HEK293T (cell line): ENCODE data around the gene TRIM58.

Source experiments
- CTCF ChIA-PET: fragments of 350-600 bp; formaldehyde crosslinking; extraction: SDS; loops from one replicate; lab custom pipeline; 2021; ENCODE audit warnings: antibody characterized with exemption, inconsistent platforms; lab: Yijun Ruan, JAX
- POLR2A ChIA-PET: fragments of 350-600 bp; formaldehyde crosslinking; extraction: SDS; loops from one replicate; lab custom pipeline; 2020; ENCODE audit warnings: antibody characterized with exemption, inconsistent platforms; lab: Yijun Ruan, JAX
- DNase-seq: peaks from one replicate; pipeline ENCODE4 v3.0.0; 2012; ENCODE audit warnings: mixed read lengths; ENCODE audit errors: extremely low spot score
- ARNT ChIP-seq: fragments of 450-650 bp; IDR thresholded peaks from 2 replicates; pipeline ENCODE4 v1.6.1; 2017; ENCODE audit warnings: mild to moderate bottlenecking
- BHLHE40 ChIP-seq: fragments of 450-650 bp; IDR thresholded peaks from 2 replicates; pipeline ENCODE4 v1.6.1; 2016; ENCODE audit warnings: mild to moderate bottlenecking, moderate library complexity, borderline replicate concordance
- CTBP1 ChIP-seq: fragments of 450-650 bp; IDR thresholded peaks from 2 replicates; pipeline ENCODE4 v1.6.1; 2016; ENCODE audit warnings: borderline replicate concordance
- ELF4 ChIP-seq: fragments of 450-650 bp; IDR thresholded peaks from 2 replicates; pipeline ENCODE4 v1.6.1; 2017; ENCODE audit warnings: antibody characterized with exemption
- FOXA1 ChIP-seq: fragments of 450-650 bp; IDR thresholded peaks from 2 replicates; pipeline ENCODE4 v1.6.1; 2016; ENCODE audit warnings: mild to moderate bottlenecking
- FOXK2 ChIP-seq: fragments of 450-650 bp; IDR thresholded peaks from 2 replicates; pipeline ENCODE4 v1.6.1; 2016; ENCODE audit warnings: mild to moderate bottlenecking
- FOXM1 ChIP-seq: fragments of 450-650 bp; IDR thresholded peaks from 2 replicates; pipeline ENCODE4 v1.6.1; 2017; ENCODE audit warnings: mild to moderate bottlenecking, borderline replicate concordance
- HDGF ChIP-seq: fragments of 450-650 bp; IDR thresholded peaks from 2 replicates; pipeline ENCODE4 v1.6.1; 2017; ENCODE audit warnings: antibody characterized with exemption, borderline replicate concordance
- L3MBTL2 ChIP-seq: fragments of 450-650 bp; conservative IDR thresholded peaks from 2 replicates; pipeline ENCODE4 v1.6.1; 2016; ENCODE audit warnings: mild to moderate bottlenecking
- LEF1 ChIP-seq: fragments of 450-650 bp; IDR thresholded peaks from 2 replicates; pipeline ENCODE4 v1.6.1; 2017; ENCODE audit warnings: mild to moderate bottlenecking, borderline replicate concordance
- NFRKB ChIP-seq: fragments of 450-650 bp; IDR thresholded peaks from 2 replicates; pipeline ENCODE4 v1.6.1; 2016; ENCODE audit warnings: mild to moderate bottlenecking, moderate library complexity
- PKNOX1 ChIP-seq: fragments of 450-650 bp; IDR thresholded peaks from 2 replicates; pipeline ENCODE4 v1.6.1; 2016
- SP1 ChIP-seq: fragments of 450-650 bp; IDR thresholded peaks from 2 replicates; pipeline ENCODE4 v1.6.1; 2017
- SUZ12 ChIP-seq: fragments of 450-650 bp; IDR thresholded peaks from 2 replicates; pipeline ENCODE4 v1.6.1; 2016; ENCODE audit warnings: mild to moderate bottlenecking
- TARDBP ChIP-seq: fragments of 450-650 bp; IDR thresholded peaks from 2 replicates; pipeline ENCODE4 v1.6.1; 2016
- ZNF384 ChIP-seq: fragments of 450-650 bp; IDR thresholded peaks from 2 replicates; pipeline ENCODE4 v1.6.1; 2016

The TRIM58 gene

GRCh38 chr1:247857069-247857984 is at the start of gene TRIM58:
TRIM58 (plus strand) TSS chr1:247857187; CDS start chr1:247857247, 60 bp downstream.
- TF ChIP-seq BHLHE40: no peak
- TF ChIP-seq TARDBP: no peak
- no peak for TF ChIP-seq ZNF384
- TF ChIP-seq SUZ12: no peak
- TF ChIP-seq ELF4: no peak
- no peak for TF ChIP-seq LEF1
- TF ChIP-seq HDGF: no peak
- TF ChIP-seq SP1: no peak
- TF ChIP-seq CTBP1: no peak
- no peak for TF ChIP-seq FOXM1
- no peak for TF ChIP-seq L3MBTL2
- TF ChIP-seq PKNOX1: no peak
- no peak for TF ChIP-seq ARNT
- TF ChIP-seq NFRKB: no peak
- ChIA-PET POLR2A (no interaction called here), CTCF (no interaction called here)
- DNase-seq: peak; percentile 50

DNA sequence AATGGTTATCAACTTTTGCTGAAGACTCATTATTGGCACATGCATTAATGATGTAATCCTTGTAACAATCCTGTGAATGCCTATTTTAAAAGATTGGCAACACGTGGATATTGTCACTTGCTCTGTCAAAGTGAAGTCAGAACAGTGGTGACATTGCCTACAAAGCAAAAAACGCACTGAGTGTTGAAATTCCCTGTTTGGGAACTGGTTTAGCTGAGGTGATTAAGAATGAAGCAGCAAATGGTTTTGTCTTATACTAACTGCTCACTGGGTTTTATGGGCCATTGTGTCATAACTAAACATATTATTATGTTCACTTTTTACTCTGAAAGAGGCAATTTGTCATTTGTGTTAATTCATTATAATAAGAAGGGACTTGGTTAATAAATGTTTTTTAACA is 44.4 kb upstream of the TRIM58 start:
- DNase-seq: no peak
- ChIA-PET CTCF (no interaction called here), POLR2A (no interaction called here)
- TF ChIP-seq CTBP1: no peak
- TF ChIP-seq SUZ12: no peak
- TF ChIP-seq FOXK2: no peak
- no peak for TF ChIP-seq TARDBP
- no peak for TF ChIP-seq ELF4
- TF ChIP-seq ZNF384: no peak
- TF ChIP-seq FOXA1: no peak
- no peak for TF ChIP-seq HDGF
- TF ChIP-seq L3MBTL2: no peak
- no peak for TF ChIP-seq NFRKB
- no peak for TF ChIP-seq SP1
- TF ChIP-seq FOXM1: no peak
- TF ChIP-seq PKNOX1: no peak
- TF ChIP-seq LEF1: no peak
- no peak for TF ChIP-seq BHLHE40
- no peak for TF ChIP-seq ARNT

DNA sequence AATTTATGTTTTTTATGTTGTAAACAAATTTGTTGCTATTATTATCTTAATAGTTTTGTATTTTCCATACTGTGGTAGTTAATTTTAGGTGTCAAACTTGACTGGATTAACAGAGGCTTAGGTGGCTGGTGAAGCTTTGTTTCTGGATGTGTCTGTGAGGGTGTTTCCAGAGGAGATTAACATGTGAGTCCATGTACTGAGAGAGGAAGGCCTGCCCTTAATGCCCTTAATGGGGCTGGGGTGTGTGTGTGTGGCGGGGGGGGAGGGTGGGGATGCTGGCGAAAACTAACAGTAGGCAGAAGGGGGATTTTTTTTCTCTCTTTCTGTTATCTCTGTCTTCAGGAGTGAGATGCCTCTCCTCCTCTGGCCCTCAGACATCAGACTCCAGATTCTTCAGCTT is 34.9 kb upstream of the TRIM58 start:
- CTCF ChIA-PET: no interaction called here
- POLR2A ChIA-PET: no interaction called here
- no peak for DNase-seq
- TF ChIP-seq L3MBTL2 (no peak), FOXK2 (no peak), SUZ12 (no peak), BHLHE40 (no peak)

- ChIA-PET CTCF (no interaction called here), POLR2A (no interaction called here)
- TF ChIP-seq HDGF (no peak), ELF4 (no peak), ARNT (no peak), L3MBTL2 (no peak), ZNF384 (no peak), NFRKB (no peak), PKNOX1 (no peak), SUZ12 (no peak), FOXK2 (no peak), FOXM1 (no peak), CTBP1 (no peak), TARDBP (no peak)
- DNase-seq: no peak
These were observed 33.0 kb upstream of the TRIM58 start, which contains the start of gene OR14A16 for GRCh38 chr1:247824023-247824422. OR14A16 (minus strand) TSS chr1:247824119; CDS start chr1:247815729, 8,390 bp downstream.

GRCh38 chr1:247825362-247825761 is 31.6 kb upstream of the TRIM58 start:
- POLR2A ChIA-PET: no interaction called here
- TF ChIP-seq PKNOX1 (no peak), LEF1 (no peak), SUZ12 (no peak), ARNT (no peak), BHLHE40 (no peak), HDGF (no peak), FOXM1 (no peak), TARDBP (no peak), FOXK2 (no peak), FOXA1 (no peak), L3MBTL2 (no peak), NFRKB (no peak), ELF4 (no peak), ZNF384 (no peak), CTBP1 (no peak), SP1 (no peak)
- DNase-seq: no peak
- CTCF ChIA-PET: no interaction called here
